ENCODE measurements around the gene MORN5.

GRCh38 chr9:122180633-122181032, 20.9 kb downstream of the MORN5 start:
- TF ChIP-seq CTCF (conservative IDR thresholded peaks at IDR 0.05 in 1 of 2, IDR thresholded peaks at IDR 0.05 in 1 of 2; ENCODE audit: low read depth in 1 of 2, low read length in 2 of 2): no peak
- TF ChIP-seq EZH2 (IDR thresholded peaks at IDR 0.05; ENCODE audit: low read length, missing control alignments): no peak

All from fibroblast of lung (primary cell).